ENCODE measurements around the gene SLC37A2.
A peak's percentile ranks its signal among the peaks of the same experiment; 100 is the strongest.

The SLC37A2 gene

GRCh38 chr11:125112208-125112604 is 49.1 kb downstream of the SLC37A2 start:
- DNase-seq = no peak

- DNase-seq = no peak
Measured at GRCh38 chr11:125114518-125114917, 51.4 kb downstream of the SLC37A2 start.

- no peak for DNase-seq
Measured at GRCh38 chr11:125117429-125117828, 54.3 kb downstream of the SLC37A2 start.

GRCh38 chr11:125123194-125123946 is 60.3 kb downstream of the SLC37A2 start:
- DNase-seq = no peak

- peak; percentile 29 for DNase-seq
Measured at GRCh38 chr11:125123947-125124617, 61.0 kb downstream of the SLC37A2 start.

GRCh38 chr11:125124618-125124992 is 61.5 kb downstream of the SLC37A2 start:
- no peak for DNase-seq

- no peak for DNase-seq
Measured at GRCh38 chr11:125128450-125128849, 65.3 kb downstream of the SLC37A2 start.

- no peak for DNase-seq
Measured at GRCh38 chr11:125129316-125129993, 66.3 kb downstream of the SLC37A2 start.

GRCh38 chr11:125132071-125132470 is 69.0 kb downstream of the SLC37A2 start:
- no peak for DNase-seq

- no peak for DNase-seq
Measured at GRCh38 chr11:125132596-125132995, 69.5 kb downstream of the SLC37A2 start.

GRCh38 chr11:125136001-125136400 is 72.9 kb downstream of the SLC37A2 start:
- DNase-seq = no peak

- no peak for DNase-seq
Measured at GRCh38 chr11:125138966-125139365, 75.9 kb downstream of the SLC37A2 start.

GRCh38 chr11:125139778-125140177 is 76.7 kb downstream of the SLC37A2 start:
- no peak for DNase-seq

Measured in activated gamma-delta T cell treated with Interleukin-2 at 50 U/mL for 16 hours (primary cell).